Measurements from ENCODE around the gene FTL. TPM values are rescaled to one million over a fixed set of nuclear protein-coding genes. Genes with fewer than 3 reads are reported as not detected.

The FTL gene
- total RNA-seq (2022; extraction: Qiagen RNA extraction; ENCODE audit: low read depth), result 18,257 to 24,972 TPM (median 19,327 TPM) in 5 replicates

DNA sequence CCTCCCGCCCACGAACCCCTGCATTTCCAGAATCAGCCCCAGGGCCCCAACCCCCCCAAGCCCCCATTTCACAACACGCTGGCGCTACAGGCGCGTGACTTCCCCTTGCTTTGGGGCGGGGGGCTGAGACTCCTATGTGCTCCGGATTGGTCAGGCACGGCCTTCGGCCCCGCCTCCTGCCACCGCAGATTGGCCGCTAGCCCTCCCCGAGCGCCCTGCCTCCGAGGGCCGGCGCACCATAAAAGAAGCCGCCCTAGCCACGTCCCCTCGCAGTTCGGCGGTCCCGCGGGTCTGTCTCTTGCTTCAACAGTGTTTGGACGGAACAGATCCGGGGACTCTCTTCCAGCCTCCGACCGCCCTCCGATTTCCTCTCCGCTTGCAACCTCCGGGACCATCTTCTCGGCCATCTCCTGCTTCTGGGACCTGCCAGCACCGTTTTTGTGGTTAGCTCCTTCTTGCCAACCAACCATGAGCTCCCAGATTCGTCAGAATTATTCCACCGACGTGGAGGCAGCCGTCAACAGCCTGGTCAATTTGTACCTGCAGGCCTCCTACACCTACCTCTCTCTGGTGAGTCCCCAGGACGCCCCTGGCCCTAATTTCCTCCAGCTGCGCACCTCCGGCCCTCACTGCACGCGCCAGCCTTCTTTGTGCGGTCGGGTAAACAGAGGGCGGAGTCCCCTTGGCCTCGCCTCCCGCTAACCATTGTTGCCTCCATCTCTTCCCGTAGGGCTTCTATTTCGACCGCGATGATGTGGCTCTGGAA, at the start of gene FTL:
Gene FTL (plus strand): TSS at position 270 of the 766 bp plus-strand sequence. CDS start 199 bp downstream, at position 469.

DNA sequence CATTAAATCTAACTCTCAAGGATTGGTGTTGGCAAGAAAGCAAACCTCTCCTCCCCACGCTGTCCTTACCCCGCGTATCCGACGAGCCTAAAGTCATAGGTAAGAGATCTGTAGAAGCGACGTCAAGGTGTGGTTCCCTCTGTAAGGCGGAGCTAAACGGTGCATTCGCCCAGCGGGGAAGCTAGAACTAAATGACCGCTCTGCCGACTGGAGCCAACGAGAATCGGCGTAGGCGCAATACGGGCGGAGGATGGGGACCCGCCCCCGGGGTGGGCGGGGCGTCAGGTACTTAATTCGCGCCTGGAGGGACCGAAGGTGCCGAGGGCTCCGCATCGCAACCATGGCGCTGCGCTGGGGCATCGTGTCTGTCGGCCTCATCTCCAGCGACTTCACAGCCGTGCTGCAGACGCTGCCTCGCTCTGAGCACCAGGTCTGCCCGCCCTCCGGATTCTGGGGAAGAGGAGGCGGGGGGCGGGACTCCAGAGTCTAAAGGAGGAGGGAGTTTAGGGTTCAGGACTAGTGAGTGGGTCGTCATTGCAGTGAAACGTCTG, 31.7 kb upstream of the FTL start, which contains the start of gene DHDH:
Gene DHDH (plus strand): TSS at position 318 of the 551 bp plus-strand sequence. CDS start 23 bp downstream, at position 341.

GRCh38 chr19:48954595-48955307, 10.4 kb upstream of the FTL start, which contains the start of gene BAX:
Gene BAX, plus strand, starts transcription at chr19:48954875. Its CDS starts 54 bp downstream, at chr19:48954929.

DNA sequence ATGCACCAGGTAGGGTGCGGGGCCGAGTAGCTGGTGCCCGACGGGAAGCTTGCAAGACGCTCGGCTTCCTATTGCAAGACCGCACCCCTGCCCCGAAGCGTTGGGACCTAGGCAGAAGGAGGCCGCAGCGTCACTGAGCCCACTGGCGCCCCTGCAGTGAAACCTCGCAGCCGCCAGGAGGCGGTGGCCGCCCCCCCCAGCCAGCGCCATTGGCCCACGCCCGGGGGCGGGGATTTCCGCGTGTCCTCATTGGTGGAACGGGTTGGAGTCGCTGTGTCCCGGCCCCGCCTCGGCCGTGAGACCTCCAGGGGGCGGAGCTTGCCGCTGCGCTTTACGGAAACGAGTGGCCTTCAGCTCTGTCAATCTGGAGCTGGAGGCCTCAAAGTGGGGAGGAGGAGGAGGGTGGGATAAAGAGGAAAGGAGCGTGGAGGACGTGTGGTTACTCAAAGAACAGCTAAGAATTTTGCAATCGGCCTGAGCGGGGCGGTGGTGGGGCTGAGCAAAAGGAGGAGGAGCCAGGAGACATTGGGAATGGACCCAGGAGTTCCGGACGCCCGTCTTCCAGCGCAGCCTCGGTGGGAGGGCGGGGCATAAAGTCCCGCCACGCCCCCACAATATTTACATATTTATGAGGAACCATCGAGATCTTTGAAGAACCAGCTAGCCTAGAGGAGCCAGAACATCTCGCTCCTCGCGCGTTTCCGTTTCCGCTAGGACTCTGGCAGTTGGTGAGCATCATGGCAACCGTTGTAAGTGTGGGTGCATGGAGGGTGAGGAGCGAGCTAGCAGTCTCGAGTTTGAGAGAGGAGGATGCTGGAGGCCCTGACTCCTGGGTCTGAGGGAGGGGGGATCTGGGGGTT, 28.3 kb downstream of the FTL start, which contains the start of the genes GYS1 and RUVBL2:
Gene GYS1 (minus strand): TSS at position 135 of the 860 bp plus-strand sequence. CDS start 197 bp downstream, outside the sequence.
Gene RUVBL2 (plus strand): TSS at position 713 of the 860 bp plus-strand sequence. CDS start 25 bp downstream, at position 738.

Other genes starting within 250 kb of the FTL start
- gene MAMSTR, start 245.6 kb upstream of the FTL start, total RNA-seq (2022; extraction: Qiagen RNA extraction; ENCODE audit: low read depth), result 0.28 to 0.51 TPM (median 0.48 TPM) in 5 replicates
- gene RASIP1, start 224.7 kb upstream of the FTL start, total RNA-seq (2022; extraction: Qiagen RNA extraction; ENCODE audit: low read depth), result 0.19 to 0.53 TPM (median 0.41 TPM) in 5 replicates
- gene IZUMO1, start 218.4 kb upstream of the FTL start, total RNA-seq (2022; extraction: Qiagen RNA extraction; ENCODE audit: low read depth), result not detected in 5 replicates
- gene FUT1, start 212.7 kb upstream of the FTL start, total RNA-seq (2022; extraction: Qiagen RNA extraction; ENCODE audit: low read depth), result 0.06 to 0.09 TPM (median 0.08 TPM) in 5 replicates
- not detected in 5 replicates for gene FGF21, start 209.8 kb upstream of the FTL start, total RNA-seq (2022; extraction: Qiagen RNA extraction; ENCODE audit: low read depth)
- 52.3 to 64.8 TPM (median 56.8 TPM) in 5 replicates for gene BCAT2, start 154.3 kb upstream of the FTL start, total RNA-seq (2022; extraction: Qiagen RNA extraction; ENCODE audit: low read depth)
- gene HSD17B14, start 128.8 kb upstream of the FTL start, total RNA-seq (2022; extraction: Qiagen RNA extraction; ENCODE audit: low read depth), result 12.2 to 15.1 TPM (median 14.1 TPM) in 5 replicates
- gene PLEKHA4, start 96.7 kb upstream of the FTL start, total RNA-seq (2022; extraction: Qiagen RNA extraction; ENCODE audit: low read depth), result 1.7 to 2.7 TPM (median 1.9 TPM) in 5 replicates
- gene PPP1R15A, start 92.9 kb upstream of the FTL start, total RNA-seq (2022; extraction: Qiagen RNA extraction; ENCODE audit: low read depth), result 91.5 to 154 TPM (median 107 TPM) in 5 replicates
- gene TULP2, start 66.6 kb upstream of the FTL start, total RNA-seq (2022; extraction: Qiagen RNA extraction; ENCODE audit: low read depth), result not detected in 5 replicates
- gene NUCB1, start 65.0 kb upstream of the FTL start, total RNA-seq (2022; extraction: Qiagen RNA extraction; ENCODE audit: low read depth), result 190 to 222 TPM (median 195 TPM) in 5 replicates
- 0.91 to 1.8 TPM (median 1.7 TPM) in 5 replicates for gene DHDH, start 31.6 kb upstream of the FTL start, total RNA-seq (2022; extraction: Qiagen RNA extraction; ENCODE audit: low read depth)
- 289 to 376 TPM (median 349 TPM) in 5 replicates for gene BAX, start 10.4 kb upstream of the FTL start, total RNA-seq (2022; extraction: Qiagen RNA extraction; ENCODE audit: low read depth)
- 18.8 to 22.5 TPM (median 20.3 TPM) in 5 replicates for gene GYS1, start 28.0 kb downstream of the FTL start, total RNA-seq (2022; extraction: Qiagen RNA extraction; ENCODE audit: low read depth)
- gene RUVBL2, start 28.6 kb downstream of the FTL start, total RNA-seq (2022; extraction: Qiagen RNA extraction; ENCODE audit: low read depth), result 204 to 252 TPM (median 242 TPM) in 5 replicates
- not detected in 5 replicates for gene LHB, start 51.8 kb downstream of the FTL start, total RNA-seq (2022; extraction: Qiagen RNA extraction; ENCODE audit: low read depth)
- 0.14 to 0.47 TPM (median 0.38 TPM) in 4 of 5 replicates, not detected in the other for gene CGB3, start 59.0 kb downstream of the FTL start, total RNA-seq (2022; extraction: Qiagen RNA extraction; ENCODE audit: low read depth)
- 0.22 to 0.41 TPM (median 0.35 TPM) in 3 of 5 replicates, not detected in the others for gene CGB2, start 66.6 kb downstream of the FTL start, total RNA-seq (2022; extraction: Qiagen RNA extraction; ENCODE audit: low read depth)
- not detected in 5 replicates for gene CGB1, start 71.6 kb downstream of the FTL start, total RNA-seq (2022; extraction: Qiagen RNA extraction; ENCODE audit: low read depth)
- gene CGB5, start 78.5 kb downstream of the FTL start, total RNA-seq (2022; extraction: Qiagen RNA extraction; ENCODE audit: low read depth), result 1.0 to 1.6 TPM (median 1.4 TPM) in 5 replicates
- gene CGB8, start 83.8 kb downstream of the FTL start, total RNA-seq (2022; extraction: Qiagen RNA extraction; ENCODE audit: low read depth), result 3.5 to 6.0 TPM (median 4.8 TPM) in 5 replicates
- gene CGB7, start 92.4 kb downstream of the FTL start, total RNA-seq (2022; extraction: Qiagen RNA extraction; ENCODE audit: low read depth), result 0.35 to 0.92 TPM (median 0.45 TPM) in 5 replicates
- gene NTF4, start 99.5 kb downstream of the FTL start, total RNA-seq (2022; extraction: Qiagen RNA extraction; ENCODE audit: low read depth), result 0.37 to 0.85 TPM (median 0.52 TPM) in 5 replicates
- not detected in 5 replicates for gene KCNA7, start 107.4 kb downstream of the FTL start, total RNA-seq (2022; extraction: Qiagen RNA extraction; ENCODE audit: low read depth)
- 283 to 359 TPM (median 313 TPM) in 5 replicates for gene SNRNP70, start 120.1 kb downstream of the FTL start, total RNA-seq (2022; extraction: Qiagen RNA extraction; ENCODE audit: low read depth)
- gene LIN7B, start 149.1 kb downstream of the FTL start, total RNA-seq (2022; extraction: Qiagen RNA extraction; ENCODE audit: low read depth), result 4.9 to 7.1 TPM (median 5.6 TPM) in 5 replicates
- gene C19orf73, start 153.8 kb downstream of the FTL start, total RNA-seq (2022; extraction: Qiagen RNA extraction; ENCODE audit: low read depth), result 1.3 to 2.2 TPM (median 2.0 TPM) in 5 replicates
- gene PPFIA3, start 154.2 kb downstream of the FTL start, total RNA-seq (2022; extraction: Qiagen RNA extraction; ENCODE audit: low read depth), result 6.5 to 8.7 TPM (median 7.2 TPM) in 5 replicates
- gene HRC, start 190.1 kb downstream of the FTL start, total RNA-seq (2022; extraction: Qiagen RNA extraction; ENCODE audit: low read depth), result 0.03 TPM in 1 of 5 replicates, not detected in the others
- 7.3 to 8.9 TPM (median 8.6 TPM) in 5 replicates for gene TRPM4, start 192.5 kb downstream of the FTL start, total RNA-seq (2022; extraction: Qiagen RNA extraction; ENCODE audit: low read depth)